Brain microvascular endothelial cell (primary cell): ENCODE measurements around the gene EML4.

ENCODE experiments used
- DNase-seq: peaks from one replicate; pipeline ENCODE4 v3.0.0-alpha.2; 2020
- H3K27ac ChIP-seq: fragments of 250-450 bp; sonication (Bioruptor Pico); 2 replicates; pipeline ENCODE4 v1.5.1; 2020; ENCODE audit warnings: mild to moderate bottlenecking, moderate library complexity
- H3K27me3 ChIP-seq: fragments of 250-450 bp; sonication (Bioruptor Pico); replicated peaks from 2 replicates; pipeline ENCODE4 v1.5.1; 2020; ENCODE audit warnings: mild to moderate bottlenecking
- H3K36me3 ChIP-seq: fragments of 250-450 bp; sonication (Bioruptor Pico); replicated peaks from 2 replicates; pipeline ENCODE4 v1.5.1; 2020; ENCODE audit warnings: mild to moderate bottlenecking
- H3K4me3 ChIP-seq: 2 replicates; pipeline ENCODE4 v1.5.1; 2011; ENCODE audit warnings: low read depth, mild to moderate bottlenecking, control low read depth, low read length, moderate library complexity
- in situ Hi-C: cut with HindIII; loops from 2 replicates; pipeline ENCODE4 v1.10.0; 2017; ENCODE audit warnings: low sequenced_read_pairs, low pct_ligation_motif_present
- TF ChIP-seq, protein P1 (sequence below): IDR thresholded peaks from 2 replicates; pipeline ENCODE4 v1.5.1; 2011; ENCODE audit warnings: low read depth, mild to moderate bottlenecking, moderate library complexity, low read length, control low read depth, inconsistent platforms; ENCODE audit errors: missing control alignments

Gene EML4

DNA sequence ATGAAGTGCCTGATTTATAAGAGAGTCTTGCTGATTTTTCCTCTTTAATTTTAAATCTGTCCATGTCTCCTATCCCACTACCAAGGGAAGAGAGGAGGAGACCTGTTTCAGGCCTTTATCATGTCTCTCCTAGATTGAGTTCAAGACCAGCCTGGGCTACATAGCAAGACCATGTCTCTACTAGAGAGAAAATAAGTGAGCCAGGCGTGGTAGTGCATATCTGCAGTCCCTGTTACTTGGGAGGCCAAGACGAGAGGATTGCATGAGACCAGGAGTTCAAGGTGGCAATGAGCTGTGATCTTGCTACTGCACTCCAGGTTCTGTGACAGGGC is 20.0 kb downstream of the EML4 start:
- H3K27ac ChIP-seq = no peak overlapping the region
- H3K27me3 ChIP-seq = no peaks in the 10 kb centered on the region
- TF ChIP-seq, protein P1, sequence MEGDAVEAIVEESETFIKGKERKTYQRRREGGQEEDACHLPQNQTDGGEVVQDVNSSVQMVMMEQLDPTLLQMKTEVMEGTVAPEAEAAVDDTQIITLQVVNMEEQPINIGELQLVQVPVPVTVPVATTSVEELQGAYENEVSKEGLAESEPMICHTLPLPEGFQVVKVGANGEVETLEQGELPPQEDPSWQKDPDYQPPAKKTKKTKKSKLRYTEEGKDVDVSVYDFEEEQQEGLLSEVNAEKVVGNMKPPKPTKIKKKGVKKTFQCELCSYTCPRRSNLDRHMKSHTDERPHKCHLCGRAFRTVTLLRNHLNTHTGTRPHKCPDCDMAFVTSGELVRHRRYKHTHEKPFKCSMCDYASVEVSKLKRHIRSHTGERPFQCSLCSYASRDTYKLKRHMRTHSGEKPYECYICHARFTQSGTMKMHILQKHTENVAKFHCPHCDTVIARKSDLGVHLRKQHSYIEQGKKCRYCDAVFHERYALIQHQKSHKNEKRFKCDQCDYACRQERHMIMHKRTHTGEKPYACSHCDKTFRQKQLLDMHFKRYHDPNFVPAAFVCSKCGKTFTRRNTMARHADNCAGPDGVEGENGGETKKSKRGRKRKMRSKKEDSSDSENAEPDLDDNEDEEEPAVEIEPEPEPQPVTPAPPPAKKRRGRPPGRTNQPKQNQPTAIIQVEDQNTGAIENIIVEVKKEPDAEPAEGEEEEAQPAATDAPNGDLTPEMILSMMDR = no peak

DNA sequence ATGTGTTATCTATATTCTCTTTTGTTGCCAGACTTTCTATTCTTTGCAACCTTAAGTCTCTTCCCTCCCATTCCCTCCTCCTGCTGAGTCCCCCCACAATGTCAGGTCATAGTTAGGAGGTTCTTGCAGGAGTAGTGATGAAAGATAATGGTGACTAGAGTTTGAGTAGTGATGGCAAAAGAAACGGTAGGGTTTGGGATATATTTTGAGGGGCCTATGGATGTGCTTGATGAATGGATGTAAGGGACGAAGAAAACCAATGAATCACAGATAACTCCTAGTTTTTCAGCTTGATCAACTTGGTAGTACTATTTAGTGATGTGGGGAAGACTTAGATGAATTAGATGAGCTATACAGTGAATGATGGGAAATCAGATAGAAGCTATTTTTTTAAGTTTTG is 21.0 kb downstream of the EML4 start:
- Histone ChIP-seq H3K27ac (no peak overlapping the region), H3K36me3 (no peaks in the 10 kb centered on the region), H3K4me3 (no peak overlapping the region), H3K27me3 (no peaks in the 10 kb centered on the region)
- no peak for DNase-seq
- in situ Hi-C loops = no loop called here
- TF ChIP-seq, protein P1 = no peak

More for the DNA sequence above, 20.0 kb downstream of the EML4 start:
- no peaks in the 10 kb centered on the region for H3K36me3 ChIP-seq
- no peak overlapping the region for H3K4me3 ChIP-seq
- no peak for DNase-seq
- in situ Hi-C loops = no loop called here

DNA sequence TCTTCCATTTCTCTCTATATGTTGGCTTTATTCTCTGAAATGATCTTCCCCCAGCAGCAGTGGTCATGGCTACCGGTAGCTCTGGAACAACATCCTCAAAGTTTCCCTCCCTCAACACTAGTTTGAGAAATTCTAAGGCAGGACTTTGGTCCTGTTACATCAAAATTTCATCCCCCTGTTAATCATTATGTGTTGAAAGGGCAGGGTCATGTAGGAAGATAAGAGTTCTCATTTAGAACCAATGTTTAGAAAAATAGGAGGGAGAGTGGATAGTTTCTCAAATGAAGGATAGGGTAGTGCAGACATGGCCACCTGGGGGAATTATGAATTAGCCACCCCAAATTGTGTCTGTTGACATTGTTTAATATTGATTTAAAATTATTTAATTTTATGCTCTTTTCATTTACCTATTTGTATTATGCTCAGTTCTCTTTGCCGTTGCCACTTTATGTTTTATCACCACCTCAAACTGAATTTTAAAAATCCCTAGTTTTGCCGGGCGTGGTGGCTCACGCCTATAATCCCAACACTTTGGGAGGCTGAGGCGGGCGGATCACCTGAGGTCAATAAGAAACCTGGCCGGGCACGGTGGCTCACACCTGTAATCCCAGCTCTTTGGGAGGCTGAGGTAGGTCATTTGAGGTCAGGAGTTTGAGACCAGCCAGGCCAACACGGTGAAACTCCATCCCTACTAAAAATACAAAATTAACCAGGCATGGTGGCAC is 22.3 kb downstream of the EML4 start:
- no peak overlapping the region for H3K4me3 ChIP-seq
- TF ChIP-seq, protein P1 = no peak
- H3K27ac ChIP-seq = no peak overlapping the region
- in situ Hi-C loops = no loop called here
- H3K36me3 ChIP-seq = no peaks in the 10 kb centered on the region
- no peaks in the 10 kb centered on the region for H3K27me3 ChIP-seq
- no peak for DNase-seq

GRCh38 chr2:42192010-42192373 is 22.8 kb downstream of the EML4 start:
- Histone ChIP-seq H3K4me3 (no peak overlapping the region), H3K36me3 (no peaks in the 10 kb centered on the region), H3K27me3 (no peaks in the 10 kb centered on the region), H3K27ac (no peak overlapping the region)
- TF ChIP-seq, protein P1 = no peak
- in situ Hi-C loops = no loop called here
- DNase-seq = no peak

DNA sequence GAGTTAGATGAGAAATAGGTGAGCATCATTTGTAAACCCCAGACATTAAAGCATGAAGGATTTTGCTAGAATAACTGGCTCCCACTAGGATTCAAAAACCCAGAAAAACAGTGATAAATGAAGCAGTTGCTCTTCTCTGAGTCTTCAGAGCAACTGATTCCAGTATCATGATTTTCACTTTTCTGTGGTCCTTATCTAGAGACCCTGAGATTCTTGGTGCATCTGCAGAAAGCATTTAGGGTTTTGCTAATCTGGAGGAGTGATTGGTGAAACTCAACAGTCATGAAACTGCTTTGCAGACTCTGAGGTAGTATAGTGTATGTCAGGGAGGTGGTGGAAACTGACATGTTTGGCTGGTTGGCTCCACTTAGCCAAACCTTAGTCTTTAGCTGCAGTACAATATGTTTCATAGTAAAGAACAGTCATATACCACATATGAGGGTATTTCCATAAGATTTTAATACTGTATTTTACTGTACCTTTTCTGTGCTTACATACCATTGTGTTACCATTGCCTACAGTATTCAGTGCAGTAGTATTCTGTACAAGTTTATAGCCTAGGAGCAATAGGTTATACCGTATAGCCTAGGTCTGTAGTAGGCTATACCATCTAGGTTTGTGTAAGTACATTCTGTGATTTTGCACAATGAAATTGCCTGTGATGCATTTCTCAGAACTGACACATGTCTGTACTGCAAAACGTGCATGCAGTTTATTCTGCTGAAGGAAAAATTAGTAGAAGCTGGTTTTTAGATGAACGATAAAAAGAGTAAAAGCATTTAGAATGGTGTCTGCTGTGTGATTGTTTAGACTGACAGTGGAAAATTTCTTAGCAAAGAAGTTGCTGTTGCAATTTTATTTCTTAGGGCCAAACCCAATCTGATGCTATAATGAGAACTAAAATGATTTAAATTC is 23.8 kb downstream of the EML4 start:
- DNase-seq = no peak
- H3K27ac ChIP-seq = no peak overlapping the region

More for the DNA sequence above, 23.8 kb downstream of the EML4 start:
- no peaks in the 10 kb centered on the region for H3K36me3 ChIP-seq
- in situ Hi-C loops = no loop called here
- H3K4me3 ChIP-seq = no peak overlapping the region
- no peaks in the 10 kb centered on the region for H3K27me3 ChIP-seq
- TF ChIP-seq, protein P1 = no peak
